ENCODE data around the gene FGF14. TPM values are rescaled to one million over a fixed set of nuclear protein-coding genes. Genes with fewer than 3 reads are reported as not detected.

The FGF14 gene
- total and polyA plus RNA-seq, 2 experiments from 2014 or later, result 0.03 TPM; not detected in 1

DNA sequence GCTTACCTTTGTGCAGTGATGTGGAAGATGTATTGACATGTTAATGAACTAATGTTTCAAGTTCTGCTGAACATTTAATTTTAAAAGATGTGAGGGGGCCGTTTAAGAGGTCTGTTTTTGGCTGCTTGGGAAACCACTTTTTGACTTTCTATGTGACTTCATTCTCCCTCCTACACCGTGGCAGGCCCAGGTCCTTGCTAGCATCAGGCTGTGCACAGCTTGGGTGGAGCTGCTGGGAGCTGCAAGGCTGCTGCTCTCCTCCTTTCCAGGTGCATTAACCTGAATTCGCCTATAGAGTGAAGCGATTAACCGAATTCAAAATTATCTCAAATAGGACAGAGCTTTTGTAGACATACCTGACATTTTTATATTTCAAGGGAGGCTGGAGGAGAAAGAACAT, 249.1 kb downstream of the FGF14 start:
- no peak for TF ChIP-seq EZH2 (IDR thresholded peaks at IDR 0.05; ENCODE audit: low read depth, unreplicated experiment)
- no peak for TF ChIP-seq REST (IDR thresholded peaks at IDR 0.05; ENCODE audit: unreplicated experiment)
- no peak for TF ChIP-seq POLR2AphosphoS5 (IDR thresholded peaks at IDR 0.05; ENCODE audit: low read depth)
- no peak for TF ChIP-seq CTCF (conservative IDR thresholded peaks at IDR 0.05; ENCODE audit: low read depth in 2 of 2)
- no peak for TF ChIP-seq STAT1 (IDR thresholded peaks at IDR 0.05; ENCODE audit: unreplicated experiment)
- no peak for TF ChIP-seq ZNF331 (CRISPR knock-in tag; IDR thresholded peaks at IDR 0.05; ENCODE audit: low read depth)
- no peak for TF ChIP-seq JUNB (IDR thresholded peaks at IDR 0.05; ENCODE audit: unreplicated experiment)
- no peak for TF ChIP-seq CREB1 (CRISPR knock-in tag; IDR thresholded peaks at IDR 0.05; ENCODE audit: low read depth)
- TF ChIP-seq ZNF114 (CRISPR knock-in tag; IDR thresholded peaks at IDR 0.05), result no peak
- TF ChIP-seq EZH2phosphoT487 (IDR thresholded peaks at IDR 0.05; ENCODE audit: unreplicated experiment), result no peak
- TF ChIP-seq NANOG (IDR thresholded peaks at IDR 0.05; ENCODE audit: borderline replicate concordance), result no peak
- TF ChIP-seq, protein P1, sequence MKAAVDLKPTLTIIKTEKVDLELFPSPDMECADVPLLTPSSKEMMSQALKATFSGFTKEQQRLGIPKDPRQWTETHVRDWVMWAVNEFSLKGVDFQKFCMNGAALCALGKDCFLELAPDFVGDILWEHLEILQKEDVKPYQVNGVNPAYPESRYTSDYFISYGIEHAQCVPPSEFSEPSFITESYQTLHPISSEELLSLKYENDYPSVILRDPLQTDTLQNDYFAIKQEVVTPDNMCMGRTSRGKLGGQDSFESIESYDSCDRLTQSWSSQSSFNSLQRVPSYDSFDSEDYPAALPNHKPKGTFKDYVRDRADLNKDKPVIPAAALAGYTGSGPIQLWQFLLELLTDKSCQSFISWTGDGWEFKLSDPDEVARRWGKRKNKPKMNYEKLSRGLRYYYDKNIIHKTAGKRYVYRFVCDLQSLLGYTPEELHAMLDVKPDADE (IDR thresholded peaks at IDR 0.05), result no peak
- ATAC-seq (no peak), DNase-seq (ENCODE audit: low spot score) (no peak)
- Mint-ChIP-seq H3K27me3 (ENCODE audit: insufficient read depth, low read depth, poor library complexity) (no peaks in the 10 kb centered on the region), H3K27ac (no peak overlapping the region), H3K9me3 (no peaks in the 10 kb centered on the region; the same call in 2 of the 3 replicates), H3K36me3 (ENCODE audit: low read depth) (no peaks in the 10 kb centered on the region), H3K4me3 (no peak overlapping the region), H3K4me1 (no peaks in the 10 kb centered on the region)
- Histone ChIP-seq H2AFZ (no peak overlapping the region), H4K20me1 (replicated peaks; ENCODE audit: insufficient read depth) (no peaks in the 10 kb centered on the region), H3F3A (replicated peaks; ENCODE audit: low read depth) (no peaks in the 10 kb centered on the region), H3K27me3 (ENCODE audit: insufficient read depth) (no peaks in the 10 kb centered on the region), H3K27ac (ENCODE audit: low read depth) (no peak overlapping the region), H3K79me2 (replicated peaks; ENCODE audit: insufficient read depth) (no peaks in the 10 kb centered on the region), H3K4me2 (no peak overlapping the region), H3K9me2 (ENCODE audit: insufficient read depth) (no peaks in the 10 kb centered on the region), H3K36me3 (ENCODE audit: insufficient read depth) (no peaks in the 10 kb centered on the region), H3K4me1 (ENCODE audit: insufficient read depth) (no peaks in the 10 kb centered on the region), H3K4me3 (no peak overlapping the region)

Measured in GM23338 (cell line).